Sigmoid colon (tissue), 4 donors: ENCODE data around the gene FASTK.

Experiments
- CTCF ChIP-seq, 4 experiments: fragments of 450-650 bp in 3 of 4; fragments of 200-600 bp in 1 of 4; IDR thresholded peaks; one replicate each; pipeline ENCODE4 v1.5.1; 2016 to 2019; ENCODE audit warnings: antibody characterized with exemption in 4 of 4, mild to moderate bottlenecking in 3 of 4, moderate library complexity in 2 of 4
- EP300 ChIP-seq, 4 donors: sonication (generic); formaldehyde crosslinking; IDR thresholded peaks; one replicate each; pipeline ENCODE4 v1.6.1; 2017; ENCODE audit warnings: antibody characterized with exemption in 4 of 4

GRCh38 chr7:151116603-151117440 lies 36.2 kb upstream of the FASTK start:
- TF ChIP-seq CTCF (IDR thresholded peaks at IDR 0.05) (no peak), EP300 (IDR thresholded peaks at IDR 0.05) (no peak)
